DOHH2 (cell line): ENCODE results near the gene BCO2.

Source experiments
- EZH2phosphoT487 ChIP-seq: fragments of 200-600 bp; sonication (generic); IDR thresholded peaks from 2 replicates; pipeline ENCODE4 v1.6.1; 2017; ENCODE audit warnings: borderline replicate concordance, mild to moderate bottlenecking, antibody characterized with exemption, low read length, moderate library complexity, mixed read lengths
- TF ChIP-seq, protein P1 (sequence below): fragments of 200-600 bp; sonication (generic); IDR thresholded peaks from one replicate; pipeline ENCODE4 v1.5.1; 2014; ENCODE audit warnings: antibody characterized with exemption, mild to moderate bottlenecking, low read depth, low read length; ENCODE audit not compliant: poor library complexity, severe bottlenecking

DNA sequence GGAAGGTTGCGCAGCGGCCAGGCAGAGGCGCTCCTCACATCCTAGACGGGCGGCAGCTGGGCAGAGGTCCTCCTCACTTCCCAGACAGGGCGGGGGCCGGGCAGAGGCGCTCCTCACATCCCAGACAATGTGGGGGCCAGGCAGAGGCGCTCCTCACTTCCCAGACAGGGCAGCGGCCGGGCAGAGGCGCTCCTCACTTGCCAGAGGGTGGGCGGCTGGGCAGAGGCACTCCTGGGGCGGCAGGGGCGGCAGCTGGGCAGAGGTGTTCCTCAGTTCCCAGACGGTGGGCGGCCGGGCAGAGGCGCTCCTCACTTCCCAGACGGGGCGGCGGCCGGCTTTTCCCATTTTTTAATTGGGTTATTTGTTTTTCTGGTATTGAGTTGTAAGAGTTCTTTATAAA is 30.8 kb downstream of the BCO2 start:
- TF ChIP-seq, protein P1, sequence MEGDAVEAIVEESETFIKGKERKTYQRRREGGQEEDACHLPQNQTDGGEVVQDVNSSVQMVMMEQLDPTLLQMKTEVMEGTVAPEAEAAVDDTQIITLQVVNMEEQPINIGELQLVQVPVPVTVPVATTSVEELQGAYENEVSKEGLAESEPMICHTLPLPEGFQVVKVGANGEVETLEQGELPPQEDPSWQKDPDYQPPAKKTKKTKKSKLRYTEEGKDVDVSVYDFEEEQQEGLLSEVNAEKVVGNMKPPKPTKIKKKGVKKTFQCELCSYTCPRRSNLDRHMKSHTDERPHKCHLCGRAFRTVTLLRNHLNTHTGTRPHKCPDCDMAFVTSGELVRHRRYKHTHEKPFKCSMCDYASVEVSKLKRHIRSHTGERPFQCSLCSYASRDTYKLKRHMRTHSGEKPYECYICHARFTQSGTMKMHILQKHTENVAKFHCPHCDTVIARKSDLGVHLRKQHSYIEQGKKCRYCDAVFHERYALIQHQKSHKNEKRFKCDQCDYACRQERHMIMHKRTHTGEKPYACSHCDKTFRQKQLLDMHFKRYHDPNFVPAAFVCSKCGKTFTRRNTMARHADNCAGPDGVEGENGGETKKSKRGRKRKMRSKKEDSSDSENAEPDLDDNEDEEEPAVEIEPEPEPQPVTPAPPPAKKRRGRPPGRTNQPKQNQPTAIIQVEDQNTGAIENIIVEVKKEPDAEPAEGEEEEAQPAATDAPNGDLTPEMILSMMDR, result no peak
- TF ChIP-seq EZH2phosphoT487, result no peak
